H9 (cell line): ENCODE results near the gene PPARG. TPM values are rescaled to one million over a fixed set of nuclear protein-coding genes. Genes with fewer than 3 reads are reported as not detected.

Source experiments
- DNase-seq: peaks from one replicate; pipeline ENCODE4 v3.0.0-alpha.2; 2017
- H2AFZ ChIP-seq: one replicate; pipeline ENCODE4 v1.6.1; 2013; ENCODE audit warnings: mild to moderate bottlenecking, low read length, control low read depth, moderate library complexity
- H2AK5ac ChIP-seq: 2 replicates; pipeline ENCODE4 v1.6.1; 2013; ENCODE audit warnings: low read length, control low read depth, mixed read lengths; ENCODE audit not compliant: insufficient read length
- H2BK120ac ChIP-seq: one replicate; pipeline ENCODE4 v1.6.1; 2013; ENCODE audit warnings: low read depth, mild to moderate bottlenecking, low read length, control low read depth, inconsistent platforms; ENCODE audit not compliant: poor library complexity, severe bottlenecking
- H2BK12ac ChIP-seq: 2 replicates; pipeline ENCODE4 v1.6.1; 2013; ENCODE audit warnings: low read length, control low read depth, mixed read lengths, low read depth; ENCODE audit not compliant: insufficient read length
- H2BK15ac ChIP-seq: 2 replicates; pipeline ENCODE4 v1.6.1; 2013; ENCODE audit warnings: low read depth, low read length, control low read depth
- H2BK20ac ChIP-seq: one replicate; pipeline ENCODE4 v1.6.1; 2013; ENCODE audit warnings: low read depth, mild to moderate bottlenecking, low read length, control low read depth, inconsistent platforms; ENCODE audit not compliant: poor library complexity, severe bottlenecking
- H2BK5ac ChIP-seq: 2 replicates; pipeline ENCODE4 v1.6.1; 2013; ENCODE audit warnings: low read length, control low read depth, mixed read lengths; ENCODE audit not compliant: insufficient read length
- H3K14ac ChIP-seq: 2 replicates; pipeline ENCODE4 v1.6.1; 2013; ENCODE audit warnings: low read length, control low read depth; ENCODE audit not compliant: insufficient read depth
- H3K18ac ChIP-seq: 2 replicates; pipeline ENCODE4 v1.6.1; 2013; ENCODE audit warnings: low read depth, mild to moderate bottlenecking, mixed read lengths, low read length, control low read depth; ENCODE audit not compliant: insufficient read length
- H3K23ac ChIP-seq: 2 replicates; pipeline ENCODE4 v1.6.1; 2013; ENCODE audit warnings: low read length, control low read depth, mixed read lengths, low read depth; ENCODE audit not compliant: insufficient read length
- H3K23me2 ChIP-seq: 2 replicates; pipeline ENCODE4 v1.6.1; 2013; ENCODE audit warnings: low read depth, mild to moderate bottlenecking, mixed read lengths, low read length, control low read depth; ENCODE audit not compliant: insufficient read length, poor library complexity, severe bottlenecking
- H3K27ac ChIP-seq: 2 replicates; pipeline ENCODE4 v1.5.1; 2013; ENCODE audit warnings: low read length, control low read depth, mixed read lengths, low read depth; ENCODE audit not compliant: insufficient read length
- H3K27me3 ChIP-seq: 2 replicates; pipeline ENCODE4 v1.6.1; 2013; ENCODE audit warnings: low read length, control low read depth, inconsistent platforms; ENCODE audit not compliant: insufficient read depth
- H3K4ac ChIP-seq: 2 replicates; pipeline ENCODE4 v1.6.1; 2013; ENCODE audit warnings: low read depth, mild to moderate bottlenecking, control low read depth, inconsistent platforms, low read length, moderate library complexity
- H3K4me1 ChIP-seq: 2 replicates; pipeline ENCODE4 v1.6.1; 2013; ENCODE audit warnings: low read length, control low read depth, inconsistent platforms; ENCODE audit not compliant: insufficient read depth
- H3K4me2 ChIP-seq: 2 replicates; pipeline ENCODE4 v1.6.1; 2013; ENCODE audit warnings: low read length, control low read depth, mixed read lengths; ENCODE audit not compliant: insufficient read length, insufficient read depth
- H3K56ac ChIP-seq: 2 replicates; pipeline ENCODE4 v1.6.1; 2013; ENCODE audit warnings: low read depth, mild to moderate bottlenecking, mixed read lengths, low read length, control low read depth; ENCODE audit not compliant: insufficient read length
- H3K79me1 ChIP-seq: 2 replicates; pipeline ENCODE4 v1.6.1; 2013; ENCODE audit warnings: low read depth, mild to moderate bottlenecking, moderate library complexity, low read length, control low read depth, inconsistent platforms; ENCODE audit not compliant: insufficient read depth, poor library complexity, severe bottlenecking
- H3K79me2 ChIP-seq: 2 replicates; pipeline ENCODE4 v1.6.1; 2013; ENCODE audit warnings: low read length, control low read depth, inconsistent platforms; ENCODE audit not compliant: insufficient read depth
- H3K9ac ChIP-seq: 2 replicates; pipeline ENCODE4 v1.6.1; 2013; ENCODE audit warnings: low read length, control low read depth, mixed read lengths; ENCODE audit not compliant: insufficient read length; ENCODE audit errors: extremely low read depth
- H3K9me3 ChIP-seq: one replicate; pipeline ENCODE4 v1.6.1; 2013; ENCODE audit warnings: low read depth, low read length, inconsistent platforms; ENCODE audit not compliant: control insufficient read depth
- H3T11ph ChIP-seq: one replicate; pipeline ENCODE4 v1.6.1; 2013; ENCODE audit warnings: mild to moderate bottlenecking, low read length, control low read depth, inconsistent platforms
- H4K20me1 ChIP-seq: one replicate; pipeline ENCODE4 v1.6.1; 2013; ENCODE audit not compliant: control insufficient read depth, insufficient read length, insufficient read depth
- H4K5ac ChIP-seq: 2 replicates; pipeline ENCODE4 v1.6.1; 2013; ENCODE audit warnings: low read depth, mild to moderate bottlenecking, mixed read lengths, low read length, control low read depth; ENCODE audit not compliant: insufficient read length
- H4K8ac ChIP-seq: replicated peaks from 2 replicates; pipeline ENCODE4 v1.6.1; 2013; ENCODE audit warnings: low read length, control low read depth, mixed read lengths, low read depth; ENCODE audit not compliant: insufficient read length
- H4K91ac ChIP-seq: 2 replicates; pipeline ENCODE4 v1.6.1; 2013; ENCODE audit warnings: low read depth, mild to moderate bottlenecking, moderate library complexity, mixed read lengths, low read length, control low read depth; ENCODE audit not compliant: insufficient read length
- H3K27ac Mint-ChIP-seq, 3 experiments: 2 replicates in 2 of 3; 3 replicates in 1 of 3; pipeline ENCODE4 v1.8.0; 2020 to 2021; ENCODE audit warnings: mixed read lengths in 3 of 3, mild to moderate bottlenecking in 1 of 3, moderate library complexity in 1 of 3
- H3K27me3 Mint-ChIP-seq: 2 replicates; pipeline ENCODE4 v1.8.0; 2021; ENCODE audit warnings: low read depth, mild to moderate bottlenecking, moderate library complexity, mixed read lengths
- H3K36me3 Mint-ChIP-seq, 3 experiments: 2 replicates in 2 of 3; 3 replicates in 1 of 3; pipeline ENCODE4 v1.8.0; 2020 to 2021; ENCODE audit warnings: low read depth in 3 of 3, mixed read lengths in 3 of 3; ENCODE audit not compliant: insufficient read depth in 1 of 3
- H3K4me1 Mint-ChIP-seq, 2 experiments: 2 replicates each; pipeline ENCODE4 v1.8.0; 2020; ENCODE audit warnings: mixed read lengths in 2 of 2
- H3K4me3 Mint-ChIP-seq, 2 experiments: 2 replicates in 1 of 2; 3 replicates in 1 of 2; pipeline ENCODE4 v1.8.0; 2020 to 2021; ENCODE audit warnings: mild to moderate bottlenecking in 2 of 2, mixed read lengths in 2 of 2, moderate library complexity in 1 of 2
- H3K9me3 Mint-ChIP-seq, 2 experiments: 2 replicates in 1 of 2; 3 replicates in 1 of 2; pipeline ENCODE4 v1.8.0; 2020; ENCODE audit warnings: mild to moderate bottlenecking in 2 of 2, mixed read lengths in 2 of 2, moderate library complexity in 1 of 2
- CTCF ChIP-seq: fragments of 200-600 bp; sonication (generic); conservative IDR thresholded peaks from 3 replicates; pipeline ENCODE4 v1.8.0; 2021; ENCODE audit warnings: antibody characterized with exemption, mild to moderate bottlenecking
- WGBS: extraction: QIAGEN DNeasy Blood & Tissue Kit; methylation state at CpG from one replicate; pipeline ENCODE4 v1.1.7; 2013; ENCODE audit warnings: missing lambda C conversion rate, low lambda C conversion rate, mixed read lengths; ENCODE audit not compliant: insufficient read length; ENCODE audit errors: extremely low coverage; 5-methylcytosine and 5-hydroxymethylcytosine counted together
- total RNA-seq: library from RNA; stranded (reverse); gene quantifications from 2 replicates; pipeline ENCODE4 v1.2.1, GENCODE V29; 2021

Gene PPARG
- total RNA-seq, 1 experiment from 2014 or later: 0.42 TPM

GRCh38 chr3:12455740-12456139 is 166.9 kb downstream of the PPARG start:
- no peak overlapping the region for H3K4me2 ChIP-seq
- H3K9me3 ChIP-seq: no peaks in the 10 kb centered on the region
- no peak overlapping the region for H2BK5ac ChIP-seq
- no peaks in the 10 kb centered on the region for H3K23me2 ChIP-seq
- no peaks in the 10 kb centered on the region for H4K20me1 ChIP-seq
- no peaks in the 10 kb centered on the region for H3K36me3 Mint-ChIP-seq
- H2BK120ac ChIP-seq: no peak overlapping the region
- no peak overlapping the region for H3T11ph ChIP-seq
- no peak overlapping the region for H3K56ac ChIP-seq
- no peak overlapping the region for H2BK12ac ChIP-seq
- DNase-seq: no peak
- TF ChIP-seq CTCF: no peak
- no peaks in the 10 kb centered on the region for H3K79me1 ChIP-seq
- H3K14ac ChIP-seq: no peak overlapping the region
- no peak overlapping the region for H2AK5ac ChIP-seq
- no peak overlapping the region for H2AFZ ChIP-seq
- no peak overlapping the region for H3K4me3 Mint-ChIP-seq
- H3K4me1 ChIP-seq: no peaks in the 10 kb centered on the region
- H3K9ac ChIP-seq: no peak overlapping the region
- H3K18ac ChIP-seq: no peak overlapping the region
- H3K27me3 ChIP-seq: no peaks in the 10 kb centered on the region
- H4K8ac ChIP-seq: no peak overlapping the region
- H3K23ac ChIP-seq: no peak overlapping the region
- H3K27ac Mint-ChIP-seq: no peak overlapping the region
- no peak overlapping the region for H4K5ac ChIP-seq
- H3K9me3 Mint-ChIP-seq: no peaks in the 10 kb centered on the region; a peak in 1 of 5 replicates
- H2BK20ac ChIP-seq: no peak overlapping the region
- H2BK15ac ChIP-seq: no peak overlapping the region
- H4K91ac ChIP-seq: no peak overlapping the region
- no peaks in the 10 kb centered on the region for H3K79me2 ChIP-seq
- H3K27ac ChIP-seq: no peak overlapping the region
- no peaks in the 10 kb centered on the region for H3K27me3 Mint-ChIP-seq
- WGBS: no CpG with 5 or more reads among the region's 7 CpGs
- H3K4ac ChIP-seq: no peak overlapping the region
- H3K4me1 Mint-ChIP-seq: peaks cover 5% of the 10 kb centered on the region in 2 experiments
